Measurements from ENCODE around the gene HBG2.

The HBG2 gene

GRCh38 chr11:5247472-5248192 lies 6.9 kb downstream of the HBG2 start:
- no peak overlapping the region for H2AFZ ChIP-seq (ENCODE audit: low read length)
- no peak overlapping the region for H3K27ac ChIP-seq (ENCODE audit: low read length)
- H3K9me2 ChIP-seq (replicated peaks; ENCODE audit: insufficient read depth, low read length): no peaks in the 10 kb centered on the region
- no peaks in the 10 kb centered on the region for H3K27me3 ChIP-seq (replicated peaks; ENCODE audit: insufficient read depth, low read length)
- peaks cover 9% of the 10 kb centered on the region for H3K4me1 ChIP-seq (ENCODE audit: low read length)
- H4K20me1 ChIP-seq (ENCODE audit: insufficient read depth, low read length): no peaks in the 10 kb centered on the region
- H3K4me2 ChIP-seq (ENCODE audit: low read depth, low read length): no peak overlapping the region
- no peak overlapping the region for H3K4me3 ChIP-seq (ENCODE audit: low read length)
- no peak for TF ChIP-seq EZH2 (optimal IDR thresholded peaks at IDR 0.05; ENCODE audit: low read depth, low read length)
- no peak for TF ChIP-seq EZH2phosphoT487 (IDR thresholded peaks at IDR 0.05; ENCODE audit: low read length)
- no peak for TF ChIP-seq CTCF (IDR thresholded peaks at IDR 0.05; ENCODE audit: low read length)
- no peaks in the 10 kb centered on the region for H3K9me3 ChIP-seq (replicated peaks; ENCODE audit: insufficient read depth, low read length)
- H3K9ac ChIP-seq (ENCODE audit: low read length): no peak overlapping the region
- H3F3A ChIP-seq (ENCODE audit: insufficient read depth, low read length): no peaks in the 10 kb centered on the region
- no peaks in the 10 kb centered on the region for H3K79me2 ChIP-seq (ENCODE audit: low read length)
- no peaks in the 10 kb centered on the region for H3K36me3 ChIP-seq (replicated peaks; ENCODE audit: insufficient read depth, low read length)
- no peak for DNase-seq

- no peak for DNase-seq
- no peaks in the 10 kb centered on the region for H3K27me3 ChIP-seq (replicated peaks; ENCODE audit: insufficient read depth, low read length)
Observed at GRCh38 chr11:5246772-5247471, 7.7 kb downstream of the HBG2 start.

GRCh38 chr11:5245155-5245554 lies 9.4 kb downstream of the HBG2 start:
- Histone ChIP-seq H3F3A (ENCODE audit: insufficient read depth, low read length) (no peaks in the 10 kb centered on the region), H3K9ac (ENCODE audit: low read length) (no peak overlapping the region), H3K27ac (ENCODE audit: low read length) (no peak overlapping the region), H3K36me3 (replicated peaks; ENCODE audit: insufficient read depth, low read length) (no peaks in the 10 kb centered on the region), H3K4me3 (ENCODE audit: low read length) (no peak overlapping the region), H4K20me1 (ENCODE audit: insufficient read depth, low read length) (no peaks in the 10 kb centered on the region), H3K4me2 (ENCODE audit: low read depth, low read length) (no peak overlapping the region), H3K79me2 (ENCODE audit: low read length) (no peaks in the 10 kb centered on the region), H3K9me2 (replicated peaks; ENCODE audit: insufficient read depth, low read length) (no peaks in the 10 kb centered on the region), H3K4me1 (ENCODE audit: low read length) (peaks cover 24% of the 10 kb centered on the region), H2AFZ (ENCODE audit: low read length) (no peak overlapping the region), H3K9me3 (replicated peaks; ENCODE audit: insufficient read depth, low read length) (no peaks in the 10 kb centered on the region), H3K27me3 (replicated peaks; ENCODE audit: insufficient read depth, low read length) (no peaks in the 10 kb centered on the region)
- DNase-seq: no peak
- TF ChIP-seq CTCF (IDR thresholded peaks at IDR 0.05; ENCODE audit: low read length) (no peak), EZH2 (optimal IDR thresholded peaks at IDR 0.05; ENCODE audit: low read depth, low read length) (no peak), EZH2phosphoT487 (IDR thresholded peaks at IDR 0.05; ENCODE audit: low read length) (no peak)

More at GRCh38 chr11:5246772-5247471, 7.7 kb downstream of the HBG2 start:
- Histone ChIP-seq H3K4me2 (ENCODE audit: low read depth, low read length) (no peak overlapping the region), H3K79me2 (ENCODE audit: low read length) (no peaks in the 10 kb centered on the region), H3K9me3 (replicated peaks; ENCODE audit: insufficient read depth, low read length) (no peaks in the 10 kb centered on the region), H3K27ac (ENCODE audit: low read length) (no peak overlapping the region), H3F3A (ENCODE audit: insufficient read depth, low read length) (no peaks in the 10 kb centered on the region), H4K20me1 (ENCODE audit: insufficient read depth, low read length) (no peaks in the 10 kb centered on the region), H3K9me2 (replicated peaks; ENCODE audit: insufficient read depth, low read length) (no peaks in the 10 kb centered on the region), H3K36me3 (replicated peaks; ENCODE audit: insufficient read depth, low read length) (no peaks in the 10 kb centered on the region), H3K9ac (ENCODE audit: low read length) (no peak overlapping the region), H3K4me1 (ENCODE audit: low read length) (peaks cover 14% of the 10 kb centered on the region), H3K4me3 (ENCODE audit: low read length) (no peak overlapping the region), H2AFZ (ENCODE audit: low read length) (no peak overlapping the region)
- TF ChIP-seq CTCF (IDR thresholded peaks at IDR 0.05; ENCODE audit: low read length): no peak
- TF ChIP-seq EZH2phosphoT487 (IDR thresholded peaks at IDR 0.05; ENCODE audit: low read length): no peak
- no peak for TF ChIP-seq EZH2 (optimal IDR thresholded peaks at IDR 0.05; ENCODE audit: low read depth, low read length)
